ENCODE measurements around the gene KIF27.

DNA sequence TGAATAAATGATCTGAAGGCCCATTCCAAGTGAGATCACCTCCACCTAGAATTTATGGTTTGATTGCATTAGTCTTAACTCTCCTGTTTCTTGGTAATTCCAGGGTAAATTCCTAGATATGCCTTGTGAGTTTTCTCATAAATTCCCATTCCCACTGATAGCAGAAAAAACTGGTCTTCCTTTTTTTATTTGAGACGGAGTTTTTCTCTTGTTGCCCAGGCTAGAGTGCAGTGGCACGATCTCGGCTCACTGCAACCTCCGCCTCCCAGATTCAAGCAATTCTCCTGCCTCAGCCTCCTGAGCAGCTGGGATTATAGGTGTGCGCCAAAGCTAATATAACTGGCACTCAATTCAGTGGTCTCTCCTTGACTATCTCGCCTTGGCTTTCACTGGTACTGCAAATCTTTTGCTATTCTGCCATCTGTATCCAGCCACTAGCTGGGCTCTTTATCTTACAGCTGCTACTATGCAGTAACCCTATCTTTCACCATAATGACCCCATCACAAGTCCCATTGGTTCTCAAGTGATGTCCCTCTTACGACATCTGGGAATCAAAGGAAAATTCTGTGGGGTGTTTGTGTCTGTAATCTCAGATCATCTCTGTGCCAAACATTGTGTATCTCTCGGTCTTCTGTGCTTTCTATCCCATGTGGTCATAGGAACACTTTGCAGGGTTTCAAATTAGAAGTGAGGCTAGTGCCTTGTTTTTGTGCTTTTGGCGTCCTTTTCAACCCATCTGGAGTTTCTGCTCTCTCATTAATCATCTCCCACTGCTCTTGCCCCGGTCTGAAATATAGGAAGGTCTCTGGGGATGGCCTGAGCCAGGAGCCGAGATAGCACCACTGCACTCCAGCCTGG, 44.3 kb upstream of the KIF27 start:
- TF ChIP-seq EP300 (IDR thresholded peaks at IDR 0.05) (no peak), POLR2AphosphoS5 (IDR thresholded peaks at IDR 0.05) (peak in 1 of 2 donors; percentile 38), POLR2A (IDR thresholded peaks at IDR 0.05; ENCODE audit: low read depth) (no peak)
- TF ChIP-seq, protein P1, sequence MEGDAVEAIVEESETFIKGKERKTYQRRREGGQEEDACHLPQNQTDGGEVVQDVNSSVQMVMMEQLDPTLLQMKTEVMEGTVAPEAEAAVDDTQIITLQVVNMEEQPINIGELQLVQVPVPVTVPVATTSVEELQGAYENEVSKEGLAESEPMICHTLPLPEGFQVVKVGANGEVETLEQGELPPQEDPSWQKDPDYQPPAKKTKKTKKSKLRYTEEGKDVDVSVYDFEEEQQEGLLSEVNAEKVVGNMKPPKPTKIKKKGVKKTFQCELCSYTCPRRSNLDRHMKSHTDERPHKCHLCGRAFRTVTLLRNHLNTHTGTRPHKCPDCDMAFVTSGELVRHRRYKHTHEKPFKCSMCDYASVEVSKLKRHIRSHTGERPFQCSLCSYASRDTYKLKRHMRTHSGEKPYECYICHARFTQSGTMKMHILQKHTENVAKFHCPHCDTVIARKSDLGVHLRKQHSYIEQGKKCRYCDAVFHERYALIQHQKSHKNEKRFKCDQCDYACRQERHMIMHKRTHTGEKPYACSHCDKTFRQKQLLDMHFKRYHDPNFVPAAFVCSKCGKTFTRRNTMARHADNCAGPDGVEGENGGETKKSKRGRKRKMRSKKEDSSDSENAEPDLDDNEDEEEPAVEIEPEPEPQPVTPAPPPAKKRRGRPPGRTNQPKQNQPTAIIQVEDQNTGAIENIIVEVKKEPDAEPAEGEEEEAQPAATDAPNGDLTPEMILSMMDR (IDR thresholded peaks at IDR 0.05): no peak

Data from esophagus muscularis mucosa (tissue), 4 donors.